Measurements from ENCODE around the gene TXN2. TPM values are rescaled to one million over a fixed set of nuclear protein-coding genes. Genes with fewer than 3 reads are reported as not detected.

Gene TXN2
- total RNA-seq, 4 donors from 2014 or later, result 75.7 to 116 (median 92.9) TPM

GRCh38 chr22:36464715-36465231, 16.7 kb downstream of the TXN2 start:
- H3K9me3 ChIP-seq, result no peaks in the 10 kb centered on the region
- H3K27ac ChIP-seq, result peak overlapping the region; percentile 6 to 82 (median 58)
- peaks cover 0 to 47% (median 0%) of the 10 kb centered on the region in 4 donors for H3K4me1 ChIP-seq
- H3K36me3 ChIP-seq, result peaks cover 0 to 6% (median 0%) of the 10 kb centered on the region in 3 donors
- H3K4me3 ChIP-seq, result no peak overlapping the region
- TF ChIP-seq CTCF (IDR thresholded peaks at IDR 0.05) (no peak), POLR2A (IDR thresholded peaks at IDR 0.05) (no peak)
- DNase-seq, result no peak
- no peaks in the 10 kb centered on the region for H3K27me3 ChIP-seq

GRCh38 chr22:36463783-36464184, 17.7 kb downstream of the TXN2 start:
- Histone ChIP-seq H3K27me3 (no peaks in the 10 kb centered on the region), H3K27ac (peak overlapping the region; percentile 31 to 80 (median 45)), H3K4me1 (peaks cover 0 to 38% (median 0%) of the 10 kb centered on the region in 4 donors), H3K9me3 (no peaks in the 10 kb centered on the region), H3K4me3 (no peak overlapping the region), H3K36me3 (peaks cover 0 to 6% (median 0%) of the 10 kb centered on the region in 3 donors)
- no peak for DNase-seq
- TF ChIP-seq POLR2A (IDR thresholded peaks at IDR 0.05) (no peak), CTCF (IDR thresholded peaks at IDR 0.05) (no peak)

- H3K4me1 ChIP-seq, result peaks cover 0 to 33% (median 0%) of the 10 kb centered on the region in 4 donors
Observed at GRCh38 chr22:36461665-36462649, 19.5 kb downstream of the TXN2 start.

GRCh38 chr22:36460202-36460601, 21.2 kb downstream of the TXN2 start:
- H3K27me3 ChIP-seq, result no peaks in the 10 kb centered on the region
- H3K27ac ChIP-seq, result peak overlapping the region in 2 of 4 donors; percentile 62 to 78
- no peaks in the 10 kb centered on the region for H3K36me3 ChIP-seq
- H3K4me3 ChIP-seq, result no peak overlapping the region
- no peaks in the 10 kb centered on the region for H3K9me3 ChIP-seq
- H3K4me1 ChIP-seq, result peaks cover 0 to 26% (median 3%) of the 10 kb centered on the region in 4 donors
- TF ChIP-seq POLR2A (IDR thresholded peaks at IDR 0.05) (no peak), CTCF (IDR thresholded peaks at IDR 0.05) (no peak)
- no peak for DNase-seq

More at GRCh38 chr22:36461665-36462649, 19.5 kb downstream of the TXN2 start:
- H3K27ac ChIP-seq, result peak overlapping the region in 2 of 4 donors; percentile 48 to 80
- H3K9me3 ChIP-seq, result no peaks in the 10 kb centered on the region
- TF ChIP-seq POLR2A (IDR thresholded peaks at IDR 0.05), result no peak
- DNase-seq, result no peak
- peaks cover 0 to 4% (median 0%) of the 10 kb centered on the region in 3 donors for H3K36me3 ChIP-seq
- no peak overlapping the region for H3K4me3 ChIP-seq
- H3K27me3 ChIP-seq, result no peaks in the 10 kb centered on the region

GRCh38 chr22:36457688-36458450, 23.6 kb downstream of the TXN2 start:
- Histone ChIP-seq H3K9me3 (no peaks in the 10 kb centered on the region), H3K4me3 (no peak overlapping the region), H3K27ac (peak overlapping the region; percentile 35 to 78 (median 69)), H3K4me1 (peaks cover 7 to 38% (median 14%) of the 10 kb centered on the region in 4 donors), H3K36me3 (no peaks in the 10 kb centered on the region), H3K27me3 (no peaks in the 10 kb centered on the region)
- no peak for TF ChIP-seq POLR2A (IDR thresholded peaks at IDR 0.05)
- TF ChIP-seq CTCF (IDR thresholded peaks at IDR 0.05), result no peak
- no peak for DNase-seq

All from Peyer's patch (tissue), 4 donors.